Astrocyte (in vitro differentiated cells and primary cell): ENCODE data around the gene SMARCD2. TPM values are rescaled to one million over a fixed set of nuclear protein-coding genes. Genes with fewer than 3 reads are reported as not detected.
A peak's percentile ranks its signal among the peaks of the same experiment; 100 is the strongest.

ENCODE experiments used
- DNase-seq: peaks from one replicate; pipeline ENCODE4 v3.0.0-alpha.2; 2010; ENCODE audit warnings: low read depth
- FAIRE-seq: peaks from 2 replicates; lab custom pipeline; 2011; peaks lifted over from hg19 to GRCh38; lab: Jason Lieb, UNC
- H2AFZ ChIP-seq: 2 replicates; pipeline ENCODE4 v1.6.0; 2012; ENCODE audit warnings: low read depth, low read length, inconsistent platforms
- H3K27ac ChIP-seq: 2 replicates; pipeline ENCODE4 v1.5.1; 2011; ENCODE audit warnings: low read depth, low read length, inconsistent platforms
- H3K27me3 ChIP-seq: 2 replicates; pipeline ENCODE4 v1.6.0; 2011; ENCODE audit warnings: low read length, inconsistent platforms; ENCODE audit not compliant: insufficient read depth
- H3K36me3 ChIP-seq: 2 replicates; pipeline ENCODE4 v1.5.1; 2011; ENCODE audit warnings: low read length, inconsistent platforms; ENCODE audit not compliant: insufficient read depth
- H3K4me1 ChIP-seq: 2 replicates; pipeline ENCODE4 v1.5.1; 2011; ENCODE audit warnings: low read length, inconsistent platforms; ENCODE audit not compliant: insufficient read depth
- H3K4me2 ChIP-seq: 2 replicates; pipeline ENCODE4 v1.6.0; 2012; ENCODE audit warnings: low read length, inconsistent platforms
- H3K4me3 ChIP-seq: 2 replicates; pipeline ENCODE4 v1.5.1; 2011; ENCODE audit warnings: low read depth, mild to moderate bottlenecking, low read length, inconsistent platforms; ENCODE audit not compliant: insufficient read depth
- H3K79me2 ChIP-seq: 2 replicates; pipeline ENCODE4 v1.6.0; 2012; ENCODE audit warnings: mild to moderate bottlenecking, low read length, inconsistent platforms; ENCODE audit not compliant: insufficient read depth
- H3K9ac ChIP-seq: 2 replicates; pipeline ENCODE4 v1.6.0; 2012; ENCODE audit warnings: mild to moderate bottlenecking, low read length, inconsistent platforms
- H3K9me3 ChIP-seq: 2 replicates; pipeline ENCODE4 v1.5.1; 2012; ENCODE audit warnings: low read depth, mild to moderate bottlenecking, low read length, inconsistent platforms; ENCODE audit not compliant: insufficient read depth
- H4K20me1 ChIP-seq: 2 replicates; pipeline ENCODE4 v1.6.0; 2012; ENCODE audit warnings: low read length, inconsistent platforms; ENCODE audit not compliant: insufficient read depth
- H3K27ac Mint-ChIP-seq: one replicate; pipeline ENCODE4 v1.8.0; 2021; ENCODE audit warnings: mild to moderate bottlenecking, mixed read lengths; ENCODE audit not compliant: unreplicated experiment
- H3K27me3 Mint-ChIP-seq: one replicate; pipeline ENCODE4 v1.8.0; 2021; ENCODE audit warnings: low read depth, mixed read lengths; ENCODE audit not compliant: unreplicated experiment
- H3K36me3 Mint-ChIP-seq: one replicate; pipeline ENCODE4 v1.8.0; 2021; ENCODE audit warnings: low read depth, mixed read lengths; ENCODE audit not compliant: unreplicated experiment
- H3K4me1 Mint-ChIP-seq: one replicate; pipeline ENCODE4 v1.8.0; 2021; ENCODE audit warnings: low read depth, mixed read lengths; ENCODE audit not compliant: unreplicated experiment
- H3K4me3 Mint-ChIP-seq: one replicate; pipeline ENCODE4 v1.8.0; 2021; ENCODE audit warnings: mild to moderate bottlenecking, moderate library complexity, mixed read lengths; ENCODE audit not compliant: unreplicated experiment
- H3K9me3 Mint-ChIP-seq: one replicate; pipeline ENCODE4 v1.8.0; 2021; ENCODE audit warnings: mild to moderate bottlenecking, mixed read lengths; ENCODE audit not compliant: unreplicated experiment
- EZH2 ChIP-seq: IDR thresholded peaks from 2 replicates; pipeline ENCODE4 v1.6.1; 2012; ENCODE audit warnings: mild to moderate bottlenecking, low read length, inconsistent platforms; ENCODE audit not compliant: insufficient read depth
- total RNA-seq: library from RNA; stranded (reverse); gene quantifications from 2 replicates; pipeline ENCODE4 v1.2.1, GENCODE V29; 2021
- TF ChIP-seq, protein P1 (sequence below): IDR thresholded peaks from 2 replicates; pipeline ENCODE4 v1.5.1; 2011; ENCODE audit warnings: low read depth, mild to moderate bottlenecking, inconsistent platforms, low read length, moderate library complexity; ENCODE audit not compliant: insufficient read depth

Gene SMARCD2
- total RNA-seq, 1 donor from 2014 or later: 33.9 TPM

DNA sequence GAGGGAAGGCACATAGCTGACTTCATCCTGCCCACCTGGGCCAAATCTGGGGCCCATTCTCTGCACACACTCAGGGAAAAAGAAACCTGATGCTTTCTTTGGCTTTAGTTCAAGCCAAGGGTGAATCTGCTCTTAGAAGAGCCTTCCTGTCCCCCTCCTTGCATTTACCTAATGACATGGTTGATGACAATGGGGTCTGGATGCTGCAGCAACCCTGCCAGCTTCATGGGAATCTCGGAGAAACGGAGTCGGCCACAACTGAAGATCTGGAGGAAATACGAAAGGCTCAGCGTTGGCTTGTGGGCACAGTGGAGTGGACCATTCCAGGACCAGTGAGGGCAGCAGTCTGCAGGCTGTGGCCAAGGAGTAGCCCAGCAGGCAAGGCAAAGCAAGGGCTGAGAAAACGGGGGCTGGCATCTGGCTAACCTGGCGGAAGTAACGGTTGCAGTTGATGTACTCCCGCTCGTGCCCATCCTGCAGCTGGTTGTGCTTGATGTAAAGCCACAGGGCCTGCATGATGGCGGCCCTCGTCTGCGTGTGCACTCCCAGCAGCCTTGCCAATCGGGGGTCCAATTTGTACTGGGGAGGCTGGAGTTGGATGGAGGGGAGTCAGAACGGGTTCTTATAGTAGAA lies 8.6 kb downstream of the SMARCD2 start:
- Histone ChIP-seq H3K4me3 (no peak overlapping the region), H3K9me3 (no peaks in the 10 kb centered on the region), H4K20me1 (peaks cover 89% of the 10 kb centered on the region), H3K27me3 (no peaks in the 10 kb centered on the region), H3K79me2 (peaks cover 47% of the 10 kb centered on the region), H3K9ac (no peak overlapping the region), H3K36me3 (peaks cover 56% of the 10 kb centered on the region), H3K4me2 (no peak overlapping the region), H3K4me1 (peaks cover 3% of the 10 kb centered on the region), H3K27ac (no peak overlapping the region), H2AFZ (no peak overlapping the region)
- peak overlapping the region; percentile 53 for H3K27ac Mint-ChIP-seq
- H3K4me1 Mint-ChIP-seq: peaks cover 2% of the 10 kb centered on the region
- H3K4me3 Mint-ChIP-seq: no peak overlapping the region
- no peaks in the 10 kb centered on the region for H3K27me3 Mint-ChIP-seq
- H3K9me3 Mint-ChIP-seq: no peaks in the 10 kb centered on the region
- no peak for DNase-seq
- peaks cover 31% of the 10 kb centered on the region for H3K36me3 Mint-ChIP-seq
- no peak for FAIRE-seq
- TF ChIP-seq, protein P1, sequence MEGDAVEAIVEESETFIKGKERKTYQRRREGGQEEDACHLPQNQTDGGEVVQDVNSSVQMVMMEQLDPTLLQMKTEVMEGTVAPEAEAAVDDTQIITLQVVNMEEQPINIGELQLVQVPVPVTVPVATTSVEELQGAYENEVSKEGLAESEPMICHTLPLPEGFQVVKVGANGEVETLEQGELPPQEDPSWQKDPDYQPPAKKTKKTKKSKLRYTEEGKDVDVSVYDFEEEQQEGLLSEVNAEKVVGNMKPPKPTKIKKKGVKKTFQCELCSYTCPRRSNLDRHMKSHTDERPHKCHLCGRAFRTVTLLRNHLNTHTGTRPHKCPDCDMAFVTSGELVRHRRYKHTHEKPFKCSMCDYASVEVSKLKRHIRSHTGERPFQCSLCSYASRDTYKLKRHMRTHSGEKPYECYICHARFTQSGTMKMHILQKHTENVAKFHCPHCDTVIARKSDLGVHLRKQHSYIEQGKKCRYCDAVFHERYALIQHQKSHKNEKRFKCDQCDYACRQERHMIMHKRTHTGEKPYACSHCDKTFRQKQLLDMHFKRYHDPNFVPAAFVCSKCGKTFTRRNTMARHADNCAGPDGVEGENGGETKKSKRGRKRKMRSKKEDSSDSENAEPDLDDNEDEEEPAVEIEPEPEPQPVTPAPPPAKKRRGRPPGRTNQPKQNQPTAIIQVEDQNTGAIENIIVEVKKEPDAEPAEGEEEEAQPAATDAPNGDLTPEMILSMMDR: no peak
- TF ChIP-seq EZH2: no peak

DNA sequence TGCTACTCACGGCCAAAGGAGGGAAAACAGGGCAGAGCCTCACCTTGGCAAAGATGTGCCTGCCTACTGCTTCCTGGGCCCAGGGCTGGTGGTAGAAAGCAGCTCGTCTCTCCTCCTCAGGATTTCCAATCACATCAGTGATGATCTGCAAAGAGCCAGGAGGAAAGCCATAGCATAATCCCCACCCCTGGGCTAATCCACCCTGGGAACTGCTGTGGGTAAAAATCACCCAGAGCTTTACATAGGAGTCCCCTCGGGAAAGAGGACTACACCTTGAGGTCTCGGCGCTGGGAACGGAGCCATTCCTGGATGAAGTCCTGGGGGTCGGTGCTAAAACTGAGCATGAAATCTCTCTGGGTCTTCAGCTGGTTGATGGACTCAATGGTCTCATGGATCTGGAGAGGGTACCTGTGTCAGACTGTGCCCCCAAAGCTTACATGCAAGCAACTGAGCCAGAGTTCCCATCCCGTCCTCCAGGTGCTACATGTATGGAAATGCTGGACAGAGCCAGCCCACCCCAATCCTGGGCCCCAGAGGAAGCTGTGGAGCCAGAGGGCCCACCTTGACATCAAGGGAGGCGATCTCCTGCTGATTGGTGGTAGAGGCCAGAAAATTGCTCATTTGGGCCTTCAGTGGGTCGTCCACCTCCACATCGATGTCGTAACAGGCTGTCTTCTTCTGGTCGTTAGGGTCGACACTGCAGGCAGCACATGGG lies 9.3 kb downstream of the SMARCD2 start:
- DNase-seq (no peak), FAIRE-seq (no peak)
- Histone ChIP-seq H3K36me3 (peaks cover 60% of the 10 kb centered on the region), H3K4me1 (peaks cover 10% of the 10 kb centered on the region), H3K27ac (no peak overlapping the region), H3K4me3 (no peak overlapping the region), H3K9me3 (no peaks in the 10 kb centered on the region), H3K79me2 (peaks cover 47% of the 10 kb centered on the region), H3K9ac (no peak overlapping the region), H4K20me1 (peaks cover 89% of the 10 kb centered on the region), H3K27me3 (no peaks in the 10 kb centered on the region), H3K4me2 (no peak overlapping the region), H2AFZ (no peak overlapping the region)
- peaks cover 2% of the 10 kb centered on the region for H3K4me1 Mint-ChIP-seq
- H3K27ac Mint-ChIP-seq: no peak overlapping the region
- H3K36me3 Mint-ChIP-seq: peaks cover 31% of the 10 kb centered on the region
- H3K9me3 Mint-ChIP-seq: no peaks in the 10 kb centered on the region
- no peaks in the 10 kb centered on the region for H3K27me3 Mint-ChIP-seq
- TF ChIP-seq, protein P1: no peak
- TF ChIP-seq EZH2: no peak
- no peak overlapping the region for H3K4me3 Mint-ChIP-seq

DNA sequence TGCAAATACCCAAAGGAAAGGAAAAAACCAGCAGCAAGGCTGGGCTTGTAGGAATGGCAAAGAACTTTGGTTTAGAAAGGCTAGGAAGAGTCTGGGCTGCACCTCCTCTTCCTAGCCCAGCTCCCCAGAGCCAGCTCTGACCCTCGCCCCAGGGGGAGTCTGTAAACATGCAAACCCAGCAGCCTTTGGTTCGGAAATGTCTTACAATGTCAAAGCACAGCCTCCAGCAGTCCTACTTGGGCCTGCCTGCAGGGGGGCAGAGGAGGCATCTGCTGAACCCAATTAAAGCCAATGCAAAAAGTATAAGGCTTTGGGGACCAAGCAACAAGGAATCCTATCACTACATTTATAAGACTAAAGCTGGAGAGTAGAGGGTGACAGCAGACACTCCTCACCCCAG lies 10.0 kb downstream of the SMARCD2 start:
- H3K36me3 ChIP-seq: peaks cover 60% of the 10 kb centered on the region

More for the DNA sequence above, 10.0 kb downstream of the SMARCD2 start:
- Mint-ChIP-seq H3K27ac (no peak overlapping the region), H3K36me3 (peaks cover 31% of the 10 kb centered on the region), H3K27me3 (no peaks in the 10 kb centered on the region), H3K4me1 (peaks cover 2% of the 10 kb centered on the region), H3K9me3 (no peaks in the 10 kb centered on the region), H3K4me3 (peak overlapping the region; percentile 22)
- H2AFZ ChIP-seq: no peak overlapping the region
- H3K4me1 ChIP-seq: peaks cover 11% of the 10 kb centered on the region
- no peaks in the 10 kb centered on the region for H3K9me3 ChIP-seq
- no peak overlapping the region for H3K27ac ChIP-seq
- peaks cover 47% of the 10 kb centered on the region for H3K79me2 ChIP-seq
- H3K9ac ChIP-seq: no peak overlapping the region
- FAIRE-seq (no peak), DNase-seq (no peak)
- TF ChIP-seq, protein P1: no peak
- TF ChIP-seq EZH2: no peak
- peaks cover 85% of the 10 kb centered on the region for H4K20me1 ChIP-seq
- no peaks in the 10 kb centered on the region for H3K27me3 ChIP-seq
- H3K4me2 ChIP-seq: no peak overlapping the region
- no peak overlapping the region for H3K4me3 ChIP-seq
